Thyroid gland (tissue), 4 donors: ENCODE results near the gene DPF1.
"Not testable (repeated sequence)": the region's sequence is repeated elsewhere in the genome, so short reads cannot be mapped to it uniquely, and the experiment has no call there.

ENCODE experiments used
- POLR2A ChIP-seq, 2 donors: fragments of 450-650 bp; IDR thresholded peaks; one replicate each; pipeline ENCODE4 v1.6.1; 2017; ENCODE audit warnings: antibody characterized with exemption in 2 of 2, mild to moderate bottlenecking in 2 of 2, moderate library complexity in 1 of 2
- TF ChIP-seq, protein P1 (sequence below), 6 experiments: fragments of 200-600 bp in 3 of 6; fragments of 450-650 bp in 3 of 6; sonication (generic) in 3 of 6; IDR thresholded peaks; one replicate each; pipeline ENCODE4 v1.5.1; 2016 to 2019; ENCODE audit warnings: antibody characterized with exemption in 6 of 6, mild to moderate bottlenecking in 2 of 6, inconsistent platforms in 1 of 6, moderate library complexity in 1 of 6

DNA sequence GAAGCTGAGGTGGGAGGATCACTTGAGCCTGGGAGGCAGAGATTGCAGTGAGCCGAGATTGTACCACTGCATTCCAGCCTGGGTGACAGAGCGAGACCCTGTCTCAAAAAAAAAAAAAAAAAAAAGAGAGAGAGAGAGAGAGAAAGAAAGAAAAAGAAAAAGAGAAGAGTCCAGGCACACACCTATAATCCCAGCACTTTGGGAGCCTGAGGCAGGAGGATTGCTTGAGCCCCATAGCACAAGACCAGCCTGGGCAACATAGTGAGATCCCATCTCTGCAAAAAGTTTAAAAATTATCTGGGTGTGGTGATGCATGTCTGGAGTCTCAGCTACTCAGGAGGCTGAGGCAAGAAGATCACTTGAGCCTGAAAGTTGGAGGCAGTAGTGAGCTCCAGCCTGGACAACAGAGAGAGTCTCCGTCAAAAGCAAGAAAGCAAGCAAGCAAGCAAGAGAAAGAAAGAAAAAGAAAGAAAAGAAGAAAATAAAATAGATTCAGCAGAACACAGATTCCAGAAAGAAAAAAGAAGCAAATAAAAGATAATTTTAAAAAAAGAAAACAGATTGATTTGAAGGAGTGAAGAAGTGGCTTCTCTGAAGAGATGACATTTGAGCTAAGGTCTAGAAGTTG, 6.6 kb upstream of the DPF1 start:
- TF ChIP-seq, protein P1, sequence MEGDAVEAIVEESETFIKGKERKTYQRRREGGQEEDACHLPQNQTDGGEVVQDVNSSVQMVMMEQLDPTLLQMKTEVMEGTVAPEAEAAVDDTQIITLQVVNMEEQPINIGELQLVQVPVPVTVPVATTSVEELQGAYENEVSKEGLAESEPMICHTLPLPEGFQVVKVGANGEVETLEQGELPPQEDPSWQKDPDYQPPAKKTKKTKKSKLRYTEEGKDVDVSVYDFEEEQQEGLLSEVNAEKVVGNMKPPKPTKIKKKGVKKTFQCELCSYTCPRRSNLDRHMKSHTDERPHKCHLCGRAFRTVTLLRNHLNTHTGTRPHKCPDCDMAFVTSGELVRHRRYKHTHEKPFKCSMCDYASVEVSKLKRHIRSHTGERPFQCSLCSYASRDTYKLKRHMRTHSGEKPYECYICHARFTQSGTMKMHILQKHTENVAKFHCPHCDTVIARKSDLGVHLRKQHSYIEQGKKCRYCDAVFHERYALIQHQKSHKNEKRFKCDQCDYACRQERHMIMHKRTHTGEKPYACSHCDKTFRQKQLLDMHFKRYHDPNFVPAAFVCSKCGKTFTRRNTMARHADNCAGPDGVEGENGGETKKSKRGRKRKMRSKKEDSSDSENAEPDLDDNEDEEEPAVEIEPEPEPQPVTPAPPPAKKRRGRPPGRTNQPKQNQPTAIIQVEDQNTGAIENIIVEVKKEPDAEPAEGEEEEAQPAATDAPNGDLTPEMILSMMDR (IDR thresholded peaks at IDR 0.05): not testable (repeated sequence)
- not testable (repeated sequence) for TF ChIP-seq POLR2A (IDR thresholded peaks at IDR 0.05)
